SK-N-DZ (cell line): ENCODE data around the gene ANKUB1.

Source experiments
- small RNA-seq, 2 experiments: library from RNA; depleted of rRNA; stranded (forward); fragments of <200 nt; gene quantifications; one replicate each; pipeline ENCODE3, GENCODE V24; 2014

The ANKUB1 gene

Small RNA genes within 50 kb of the gene (small RNA-seq; reads per million reads assigned to genes)
- gene RNU6-507P, result 0 reads per million in 2 experiments
